ENCODE data around the gene COBL. TPM values are rescaled to one million over a fixed set of nuclear protein-coding genes. Genes with fewer than 3 reads are reported as not detected.

The COBL gene
- total and polyA plus RNA-seq, 10 of the 15 experiments (the other 5 are each of a cell fraction or from before 2014, with no cell fraction given) = 0.21 TPM; not detected in 9

- DNase-seq (ENCODE audit: low read depth, low spot score) = no peak
- ChIA-PET POLR2A (no interaction called here), CTCF (no interaction called here), RAD21 (ENCODE audit: unreplicated experiment) (no interaction called here), SMC1A (ENCODE audit: uncharacterized antibody, unreplicated experiment) (no interaction called here)
- no peak overlapping the region for H2AFZ ChIP-seq (ENCODE audit: control insufficient read depth, low read depth, low read length)
- H3K4me1 ChIP-seq (ENCODE audit: control insufficient read depth, insufficient read depth, low read length) = no peaks in the 10 kb centered on the region
- no peak for ATAC-seq
- no peaks in the 10 kb centered on the region; a peak in 2 of 4 replicates for H3K27me3 ChIP-seq (replicated peaks in 1 of 2; ENCODE audit: control insufficient read depth in 2 of 2, insufficient read depth in 2 of 2, low read length in 1 of 2)
- no peak for FAIRE-seq
- no peaks in the 10 kb centered on the region for H4K20me1 ChIP-seq (ENCODE audit: control insufficient read depth, insufficient read depth)
- in situ Hi-C loops (cut with MboI) = no loop called here
- TF ChIP-seq ZBTB11 (CRISPR knock-in tag; IDR thresholded peaks at IDR 0.05) = no peak
- TF ChIP-seq RCOR1 (conservative IDR thresholded peaks at IDR 0.05; ENCODE audit: low read depth, low read length) = no peak
- no peak for TF ChIP-seq SREBF1 (IDR thresholded peaks at IDR 0.05; ENCODE audit: low read length)
- TF ChIP-seq NR2C1 (IDR thresholded peaks at IDR 0.05) = no peak
- TF ChIP-seq NR2F1 (conservative IDR thresholded peaks at IDR 0.05) = no peak
- TF ChIP-seq ZBTB4 (CRISPR knock-in tag; IDR thresholded peaks at IDR 0.05) = no peak
- no peak overlapping the region for H3K27ac ChIP-seq (ENCODE audit: control insufficient read depth, insufficient read depth)
- no peaks in the 10 kb centered on the region for H3K9me3 ChIP-seq (replicated peaks; ENCODE audit: control insufficient read depth, insufficient read depth, low read length)
- H3K9ac ChIP-seq (ENCODE audit: control insufficient read depth, insufficient read depth, low read length) = no peak overlapping the region
- WGBS (ENCODE audit: insufficient coverage, insufficient replicate concordance, low lambda C conversion rate, missing lambda C conversion rate) = 16% methylated on average over 5 of the region's 5 CpGs
- no peaks in the 10 kb centered on the region for H3K36me3 ChIP-seq (ENCODE audit: control insufficient read depth in 2 of 2, insufficient read depth in 2 of 2, low read length in 1 of 2)
- H3K4me2 ChIP-seq (ENCODE audit: control insufficient read depth, insufficient read depth) = no peak overlapping the region
- intact Hi-C loops (cut with micrococcal nuclease; ENCODE audit: unreplicated experiment) = no loop called here
- H3K79me2 ChIP-seq (ENCODE audit: control insufficient read depth, insufficient read depth, low read length) = no peaks in the 10 kb centered on the region
- no peak overlapping the region for H3K4me3 ChIP-seq
- BruUV-seq (replicated peaks) = no TSS peak
These were observed 45.6 kb downstream of the COBL start for GRCh38 chr7:51270965-51271364.

All from GM12878 (cell line).